Measurements from ENCODE around the gene OAS2.

OAS2 gene, protein sequence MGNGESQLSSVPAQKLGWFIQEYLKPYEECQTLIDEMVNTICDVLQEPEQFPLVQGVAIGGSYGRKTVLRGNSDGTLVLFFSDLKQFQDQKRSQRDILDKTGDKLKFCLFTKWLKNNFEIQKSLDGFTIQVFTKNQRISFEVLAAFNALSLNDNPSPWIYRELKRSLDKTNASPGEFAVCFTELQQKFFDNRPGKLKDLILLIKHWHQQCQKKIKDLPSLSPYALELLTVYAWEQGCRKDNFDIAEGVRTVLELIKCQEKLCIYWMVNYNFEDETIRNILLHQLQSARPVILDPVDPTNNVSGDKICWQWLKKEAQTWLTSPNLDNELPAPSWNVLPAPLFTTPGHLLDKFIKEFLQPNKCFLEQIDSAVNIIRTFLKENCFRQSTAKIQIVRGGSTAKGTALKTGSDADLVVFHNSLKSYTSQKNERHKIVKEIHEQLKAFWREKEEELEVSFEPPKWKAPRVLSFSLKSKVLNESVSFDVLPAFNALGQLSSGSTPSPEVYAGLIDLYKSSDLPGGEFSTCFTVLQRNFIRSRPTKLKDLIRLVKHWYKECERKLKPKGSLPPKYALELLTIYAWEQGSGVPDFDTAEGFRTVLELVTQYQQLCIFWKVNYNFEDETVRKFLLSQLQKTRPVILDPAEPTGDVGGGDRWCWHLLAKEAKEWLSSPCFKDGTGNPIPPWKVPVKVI

DNA sequence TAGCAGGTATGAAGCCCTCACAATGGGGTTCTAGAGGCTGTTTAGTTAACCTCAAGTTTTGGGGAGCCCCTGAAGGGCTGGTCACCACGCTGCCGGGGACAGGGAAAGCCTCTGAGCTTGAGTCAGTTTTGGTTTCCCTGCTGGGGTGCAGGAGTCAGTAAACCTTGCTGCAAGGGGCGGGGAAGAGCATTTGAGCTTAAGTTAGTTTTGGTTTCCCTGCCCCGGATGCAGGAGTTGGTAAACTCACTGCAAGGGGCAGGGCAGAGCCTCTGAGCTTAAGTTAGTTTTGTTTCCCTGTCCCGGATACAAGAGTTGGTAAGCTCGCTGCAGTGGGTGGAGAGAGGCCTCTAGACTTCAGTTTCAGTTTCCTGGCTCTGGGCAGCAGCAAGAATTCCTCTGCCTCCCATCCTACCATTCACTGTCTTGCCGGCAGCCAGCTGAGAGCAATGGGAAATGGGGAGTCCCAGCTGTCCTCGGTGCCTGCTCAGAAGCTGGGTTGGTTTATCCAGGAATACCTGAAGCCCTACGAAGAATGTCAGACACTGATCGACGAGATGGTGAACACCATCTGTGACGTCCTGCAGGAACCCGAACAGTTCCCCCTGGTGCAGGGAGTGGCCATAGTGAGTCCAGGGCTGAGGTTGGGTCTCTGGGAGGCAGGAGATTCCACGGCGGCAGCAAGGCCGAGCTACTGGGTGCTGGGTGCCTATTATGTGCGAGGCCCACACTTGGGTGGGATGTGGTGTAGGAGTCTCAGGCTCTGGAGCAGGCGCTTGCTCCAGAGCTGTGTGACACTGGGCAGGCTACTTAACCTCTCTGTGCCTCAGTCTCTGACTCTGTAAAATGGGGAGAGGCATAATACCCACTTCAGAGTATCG, at the start of gene OAS2:
Gene OAS2, plus strand, starts transcription at position 357 of the 878 bp plus-strand sequence. Its CDS starts 90 bp downstream, at position 447.
- peak; percentile 67 to 76 for DNase-seq (ENCODE audit: low read depth in 2 of 2)

DNA sequence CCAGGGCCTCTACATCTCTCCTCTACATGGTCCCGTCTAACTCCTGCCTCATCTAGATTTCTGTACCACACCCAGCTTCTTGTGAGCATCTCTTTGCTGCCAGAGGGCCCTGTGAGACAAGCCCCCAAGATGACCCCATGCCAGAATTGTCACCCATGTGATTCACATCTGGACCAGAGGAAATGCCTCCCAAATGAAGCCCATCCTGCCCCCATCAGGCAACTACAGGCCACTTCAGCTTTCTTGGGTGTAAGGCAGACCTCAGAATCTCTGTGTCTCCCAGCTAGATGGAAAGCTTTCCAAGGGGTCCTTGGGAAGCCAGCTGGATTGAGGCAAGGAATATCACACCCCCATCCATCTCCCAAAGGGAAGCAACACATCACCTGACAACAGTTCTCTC, 49.3 kb upstream of the OAS2 start:
- DNase-seq (ENCODE audit: low read depth in 2 of 2), result no peak

GRCh38 chr12:112929715-112930114, 48.6 kb upstream of the OAS2 start:
- no peak for DNase-seq (ENCODE audit: low read depth in 2 of 2)

DNA sequence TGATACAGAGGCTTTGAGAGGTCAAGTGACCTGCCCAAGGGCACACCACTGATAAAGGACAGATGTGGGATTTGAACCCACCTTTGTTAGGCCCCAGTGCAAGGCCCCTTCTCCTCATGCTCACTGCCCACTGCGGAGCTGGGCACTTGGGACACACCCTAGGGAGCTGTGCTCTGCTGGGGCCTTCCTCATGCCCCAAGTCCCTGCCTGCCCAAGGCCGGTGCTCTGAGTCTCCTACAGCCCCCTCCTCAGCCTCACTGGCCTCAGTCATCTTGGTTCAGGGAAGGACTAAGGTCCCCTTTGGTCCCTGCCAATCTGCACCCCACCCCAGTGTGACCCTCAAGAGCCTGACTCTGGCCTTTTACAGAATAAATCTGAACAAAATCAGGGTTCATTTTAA, 48.0 kb upstream of the OAS2 start:
- DNase-seq (ENCODE audit: low read depth in 2 of 2), result no peak

DNA sequence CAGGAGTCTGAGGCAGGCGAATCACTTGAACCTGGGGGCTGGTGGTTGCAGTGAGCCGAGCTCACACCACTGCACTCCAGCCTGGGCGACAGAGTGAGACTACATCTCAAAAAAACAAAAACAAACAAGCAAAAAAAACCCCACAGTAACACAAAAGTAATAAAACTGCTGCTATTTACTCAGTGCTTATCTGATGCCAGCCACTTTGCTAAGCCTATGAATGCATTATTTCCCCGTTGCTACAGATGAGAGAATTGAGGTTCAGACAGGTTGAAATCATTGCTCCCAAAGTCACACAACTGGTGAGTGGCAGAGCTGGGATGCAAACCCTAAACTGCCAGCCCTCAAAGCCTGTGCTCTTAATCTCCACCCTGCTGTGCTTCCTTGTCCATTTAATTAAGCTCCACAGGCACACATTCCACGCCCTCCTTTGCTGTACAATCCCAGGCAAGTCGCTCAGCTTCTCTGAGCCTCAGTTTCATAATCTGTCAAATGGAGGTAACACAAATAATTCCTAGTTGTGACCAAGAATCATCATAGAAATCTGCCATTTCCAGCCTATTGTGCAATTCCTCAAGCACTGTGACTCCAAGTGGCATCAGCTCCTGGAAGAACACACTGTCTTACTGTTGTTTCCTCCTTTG, 45.7 kb upstream of the OAS2 start:
- no peak for DNase-seq (ENCODE audit: low read depth in 2 of 2)

DNA sequence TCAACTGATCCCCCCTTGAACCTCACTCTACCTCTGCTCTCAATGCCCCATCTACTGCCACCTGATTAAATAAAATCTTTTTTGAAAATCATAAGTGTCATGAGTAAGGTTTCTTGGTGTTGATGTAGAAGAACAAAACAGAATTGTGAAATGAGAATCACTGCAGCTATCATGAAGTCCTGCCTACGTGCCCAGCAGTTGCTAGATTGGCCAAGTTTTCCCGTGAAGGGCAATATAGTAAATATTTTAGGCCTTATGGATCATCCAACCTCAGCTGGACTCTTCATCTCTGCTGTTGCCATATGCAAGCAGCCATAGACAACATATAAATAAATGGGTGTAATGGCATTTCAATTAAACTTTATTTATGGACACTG, 45.2 kb upstream of the OAS2 start:
- DNase-seq (ENCODE audit: low read depth in 2 of 2), result no peak

DNA sequence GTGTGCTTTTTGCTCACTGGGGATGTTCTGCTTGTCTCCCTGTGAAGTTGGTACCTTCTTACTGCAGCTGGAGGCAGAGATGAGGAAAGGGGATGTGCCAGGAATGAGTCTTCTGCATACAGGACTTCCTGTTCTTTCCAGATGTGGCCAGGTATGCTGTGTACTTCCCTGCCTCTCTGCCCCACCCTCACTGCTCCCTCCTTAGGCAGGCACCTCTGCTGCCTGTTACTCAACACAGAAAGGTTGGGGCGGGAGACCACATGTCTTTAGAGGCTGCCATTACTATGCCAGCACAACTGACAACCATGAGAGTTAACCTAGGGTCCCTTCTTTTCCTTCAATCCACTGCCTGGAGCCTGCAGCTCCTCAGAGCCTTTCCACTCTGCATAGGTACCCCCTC, 42.1 kb upstream of the OAS2 start:
- DNase-seq (ENCODE audit: low read depth in 2 of 2), result no peak

GRCh38 chr12:112936927-112937326, 41.4 kb upstream of the OAS2 start:
- DNase-seq (ENCODE audit: low read depth in 2 of 2), result no peak

DNA sequence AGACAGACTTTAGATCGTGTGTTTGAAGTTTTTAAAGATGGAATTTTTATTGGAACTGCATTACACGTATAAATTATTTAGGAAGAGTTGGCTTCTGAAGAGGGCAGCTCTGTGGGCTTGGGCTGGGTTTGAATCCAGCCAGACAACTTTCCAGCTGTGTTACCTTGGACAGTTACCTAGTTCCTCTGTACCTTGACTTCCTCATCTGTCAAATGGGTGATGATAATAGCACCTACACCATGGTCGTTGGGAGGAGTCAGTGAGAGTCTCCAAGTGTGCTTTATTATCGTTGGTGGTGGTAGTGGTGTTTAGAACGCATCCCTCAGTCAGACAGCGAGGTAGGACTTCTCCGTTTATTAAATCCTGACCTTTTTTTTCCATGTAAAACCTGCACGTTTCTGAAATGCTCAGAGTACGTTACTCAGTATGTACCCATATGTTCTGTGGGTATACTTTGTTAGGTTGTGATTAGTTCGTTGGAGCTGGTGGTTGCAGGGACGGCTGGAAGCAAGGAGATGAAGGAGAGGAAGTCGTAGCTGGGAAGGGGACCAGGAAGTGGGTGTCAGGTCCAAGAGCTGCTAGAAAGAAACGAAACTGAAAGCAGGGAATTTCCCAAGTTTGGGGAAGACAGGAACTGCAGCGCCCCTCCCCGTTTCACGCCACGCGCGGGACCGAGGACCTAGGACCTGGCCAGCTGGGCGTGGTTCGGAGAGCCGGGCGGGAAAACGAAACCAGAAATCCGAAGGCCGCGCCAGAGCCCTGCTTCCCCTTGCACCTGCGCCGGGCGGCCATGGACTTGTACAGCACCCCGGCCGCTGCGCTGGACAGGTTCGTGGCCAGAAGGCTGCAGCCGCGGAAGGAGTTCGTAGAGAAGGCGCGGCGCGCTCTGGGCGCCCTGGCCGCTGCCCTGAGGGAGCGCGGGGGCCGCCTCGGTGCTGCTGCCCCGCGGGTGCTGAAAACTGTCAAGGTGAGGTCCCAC, 40.3 kb upstream of the OAS2 start, which contains the start of gene OAS3:
Gene OAS3, plus strand, starts transcription at position 734 of the 979 bp plus-strand sequence. Its CDS starts 57 bp downstream, at position 791.
- DNase-seq (ENCODE audit: low read depth in 2 of 2), result peak; percentile 19 to 21

- no peak for DNase-seq (ENCODE audit: low read depth in 2 of 2)
Measured at GRCh38 chr12:112938751-112939150, 39.6 kb upstream of the OAS2 start.

DNA sequence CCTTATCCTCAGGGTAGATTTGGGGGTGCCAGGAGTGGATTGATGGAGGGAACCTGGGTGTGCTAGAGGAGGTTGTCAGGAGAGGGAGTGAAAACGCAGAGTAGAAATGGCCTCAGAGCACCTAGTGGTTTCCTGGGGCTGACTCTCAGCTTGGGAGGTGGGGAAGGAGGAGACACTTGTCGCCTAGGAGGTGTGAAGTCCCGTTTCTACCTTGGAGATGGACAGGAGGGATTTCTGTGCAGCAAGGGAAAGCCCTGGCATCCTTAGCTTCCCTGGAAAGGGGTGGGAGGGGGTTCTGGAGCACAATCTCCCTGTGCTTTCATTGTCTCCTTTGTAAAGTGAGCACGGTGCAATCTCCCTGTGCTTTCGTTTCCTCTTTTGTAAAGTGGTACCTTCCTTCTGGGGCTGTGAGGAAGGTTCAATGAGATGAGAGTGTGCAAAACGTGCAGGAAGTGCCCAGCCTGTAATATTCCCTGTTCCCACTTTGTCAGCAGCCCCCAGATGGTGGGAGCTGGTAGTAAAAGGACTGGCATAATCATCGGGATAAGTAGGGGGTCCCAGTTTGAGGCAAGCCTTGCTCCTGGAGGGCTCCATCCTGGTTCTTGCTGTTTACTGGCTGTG, 38.4 kb upstream of the OAS2 start:
- no peak for DNase-seq (ENCODE audit: low read depth in 2 of 2)

GRCh38 chr12:112941528-112942335, 36.6 kb upstream of the OAS2 start:
- DNase-seq (ENCODE audit: low read depth in 2 of 2), result no peak

- DNase-seq (ENCODE audit: low read depth in 2 of 2), result no peak
Measured at GRCh38 chr12:112942572-112942971, 35.7 kb upstream of the OAS2 start.

- no peak for DNase-seq (ENCODE audit: low read depth in 2 of 2)
Measured at GRCh38 chr12:112944024-112944690, 34.2 kb upstream of the OAS2 start.

GRCh38 chr12:112945515-112945914, 32.8 kb upstream of the OAS2 start:
- no peak for DNase-seq (ENCODE audit: low read depth in 2 of 2)

DNA sequence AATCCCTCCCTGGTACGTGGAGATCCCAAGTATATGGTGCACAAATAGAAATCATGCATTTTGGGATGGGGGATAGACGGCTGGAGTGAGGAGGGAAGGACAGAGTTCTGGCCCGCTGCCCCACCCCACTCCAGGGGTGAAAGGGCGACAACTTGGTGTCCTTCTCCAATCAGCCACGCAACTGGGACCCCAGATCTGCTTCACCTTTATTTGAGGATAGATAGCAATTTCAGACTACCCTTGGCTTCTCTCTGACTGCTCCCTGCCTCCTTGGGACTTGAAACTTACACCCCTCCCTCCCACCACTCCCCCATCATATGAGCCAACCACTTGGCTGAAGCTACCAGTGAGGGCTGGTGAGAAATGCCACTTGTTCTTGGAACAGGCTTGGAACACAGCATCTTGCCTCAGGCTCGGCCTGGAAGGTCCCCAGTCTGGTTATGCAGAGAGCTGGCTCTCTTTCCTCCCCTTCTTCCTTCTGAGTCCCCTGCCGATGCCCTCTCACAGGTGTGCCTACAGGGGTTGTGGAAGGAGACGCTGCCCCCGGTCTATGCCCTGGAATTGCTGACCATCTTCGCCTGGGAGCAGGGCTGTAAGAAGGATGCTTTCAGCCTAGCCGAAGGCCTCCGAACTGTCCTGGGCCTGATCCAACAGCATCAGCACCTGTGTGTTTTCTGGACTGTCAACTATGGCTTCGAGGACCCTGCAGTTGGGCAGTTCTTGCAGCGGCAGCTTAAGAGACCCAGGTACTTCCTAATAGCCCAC, 31.9 kb upstream of the OAS2 start:
- no peak for DNase-seq (ENCODE audit: low read depth in 2 of 2)

DNA sequence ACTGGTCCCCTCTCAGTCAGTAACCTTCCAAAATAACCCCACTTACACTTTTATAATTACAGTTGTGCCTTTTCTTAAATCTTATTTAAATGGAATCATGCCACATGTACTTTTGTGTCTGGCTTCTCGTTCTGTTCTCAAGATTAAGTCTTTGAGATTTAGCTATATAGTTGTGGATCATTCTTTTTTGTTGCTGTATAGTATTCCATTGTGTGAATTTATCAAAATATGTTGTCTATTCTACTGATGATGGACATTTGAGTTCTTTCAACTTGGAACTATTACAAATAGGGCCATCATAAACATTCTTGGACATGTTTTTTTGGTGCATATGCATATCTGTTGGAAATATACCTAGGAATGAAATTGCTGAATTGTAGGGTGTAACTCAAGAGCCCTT, 31.0 kb upstream of the OAS2 start:
- DNase-seq (ENCODE audit: low read depth in 2 of 2), result no peak

DNA sequence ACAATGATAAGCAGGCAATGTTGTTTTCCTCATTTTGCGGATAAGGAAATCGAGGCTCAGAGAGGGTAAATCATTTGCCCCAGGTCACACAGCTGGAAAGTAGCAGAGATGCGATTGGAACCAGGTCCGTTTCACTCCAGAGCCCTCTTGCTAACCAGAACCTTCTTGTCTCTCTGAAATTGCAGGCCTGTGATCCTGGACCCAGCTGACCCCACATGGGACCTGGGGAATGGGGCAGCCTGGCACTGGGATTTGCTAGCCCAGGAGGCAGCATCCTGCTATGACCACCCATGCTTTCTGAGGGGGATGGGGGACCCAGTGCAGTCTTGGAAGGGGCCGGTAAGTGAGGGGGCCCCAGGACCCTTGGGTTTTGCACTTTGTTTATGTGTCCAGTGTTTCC, 30.6 kb upstream of the OAS2 start:
- no peak for DNase-seq (ENCODE audit: low read depth in 2 of 2)

Data from stimulated activated CD4-positive, alpha-beta T cell treated with anti-CD3 and anti-CD28 coated beads, Interleukin-15, amount 100 ng/mL, for 48 hours (primary cell).